CD4-positive, CD25-positive, alpha-beta regulatory T cell (primary cell): ENCODE results near the gene SVIL. TPM values are rescaled to one million over a fixed set of nuclear protein-coding genes. Genes with fewer than 3 reads are reported as not detected.
"Not testable (repeated sequence)": the region's sequence is repeated elsewhere in the genome, so short reads cannot be mapped to it uniquely, and the experiment has no call there.

Source experiments
- ATAC-seq, 2 donors: fragments of 150-1000 bp; cut with Tn5 transposase; one replicate each; pipeline ENCODE4 v1.10.0; 2021; ENCODE audit warnings: low read depth in 2 of 2, moderate number of reproducible peaks in 2 of 2, moderate library complexity in 1 of 2
- DNase-seq, 3 donors: peaks; one replicate each; pipeline versions ENCODE4 v3.0.0 to v3.0.0-alpha.2; 2012 to 2022; ENCODE audit warnings: mixed read lengths in 1 of 3
- H3K27ac ChIP-seq: one replicate; pipeline ENCODE4 v1.7.0; 2013; ENCODE audit warnings: mild to moderate bottlenecking, low read length; ENCODE audit not compliant: insufficient read depth, poor library complexity, severe bottlenecking
- H3K27me3 ChIP-seq: one replicate; pipeline ENCODE4 v1.7.0; 2013; ENCODE audit warnings: low read length; ENCODE audit not compliant: control insufficient read depth, insufficient read depth
- H3K36me3 ChIP-seq: one replicate; pipeline ENCODE4 v1.7.0; 2013; ENCODE audit warnings: mild to moderate bottlenecking, low read length, moderate library complexity; ENCODE audit not compliant: control insufficient read depth, insufficient read depth
- H3K4me1 ChIP-seq: 2 replicates; pipeline ENCODE4 v1.7.0; 2013; ENCODE audit warnings: mild to moderate bottlenecking, low read length; ENCODE audit not compliant: insufficient read depth, control insufficient read depth, poor library complexity, severe bottlenecking
- H3K4me3 ChIP-seq: one replicate; pipeline ENCODE4 v1.7.0; 2013; ENCODE audit warnings: low read depth, mild to moderate bottlenecking, low read length, moderate library complexity
- H3K9me3 ChIP-seq, 2 experiments: 1 replicate in 1 of 2; 2 replicates in 1 of 2; pipeline ENCODE4 v1.7.0; 2013; ENCODE audit warnings: low read length in 2 of 2, mild to moderate bottlenecking in 1 of 2, moderate library complexity in 1 of 2; ENCODE audit not compliant: control insufficient read depth in 2 of 2
- H3K27ac Mint-ChIP-seq, 3 donors: one replicate each; pipeline ENCODE4 v1.8.0; 2020 to 2022; ENCODE audit warnings: mild to moderate bottlenecking in 3 of 3, mixed read lengths in 3 of 3, moderate library complexity in 2 of 3
- H3K27me3 Mint-ChIP-seq: one replicate; pipeline ENCODE4 v1.8.0; 2022; ENCODE audit warnings: mild to moderate bottlenecking, mixed read lengths
- H3K36me3 Mint-ChIP-seq: one replicate; pipeline ENCODE4 v1.8.0; 2020; ENCODE audit warnings: mixed read lengths
- H3K4me1 Mint-ChIP-seq, 4 donors: one replicate each; pipeline ENCODE4 v1.8.0; 2020 to 2022; ENCODE audit warnings: mixed read lengths in 4 of 4, mild to moderate bottlenecking in 1 of 4
- H3K4me3 Mint-ChIP-seq, 4 donors: one replicate each; pipeline ENCODE4 v1.8.0; 2020 to 2022; ENCODE audit warnings: mild to moderate bottlenecking in 4 of 4, mixed read lengths in 4 of 4, moderate library complexity in 3 of 4
- H3K9me3 Mint-ChIP-seq, 7 donors: one replicate each; pipeline ENCODE4 v1.8.0; 2020 to 2022; ENCODE audit warnings: mixed read lengths in 7 of 7, mild to moderate bottlenecking in 3 of 7, moderate library complexity in 2 of 7
- polyA plus RNA-seq, 4 donors: library from polyadenylated mRNA; unstranded; fragments of 300-500 nt; fragmentation: Illumina TruSeq; gene quantifications; one replicate each; pipeline ENCODE4 v1.2.3, GENCODE V29; 2021
- total RNA-seq: library from RNA; stranded (reverse); gene quantifications from one replicate; pipeline ENCODE4 v1.2.3, GENCODE V29; 2022

The SVIL gene
- total and polyA plus RNA-seq, 5 donors from 2014 or later: 0.49 to 12.3 (median 3.8) TPM

DNA sequence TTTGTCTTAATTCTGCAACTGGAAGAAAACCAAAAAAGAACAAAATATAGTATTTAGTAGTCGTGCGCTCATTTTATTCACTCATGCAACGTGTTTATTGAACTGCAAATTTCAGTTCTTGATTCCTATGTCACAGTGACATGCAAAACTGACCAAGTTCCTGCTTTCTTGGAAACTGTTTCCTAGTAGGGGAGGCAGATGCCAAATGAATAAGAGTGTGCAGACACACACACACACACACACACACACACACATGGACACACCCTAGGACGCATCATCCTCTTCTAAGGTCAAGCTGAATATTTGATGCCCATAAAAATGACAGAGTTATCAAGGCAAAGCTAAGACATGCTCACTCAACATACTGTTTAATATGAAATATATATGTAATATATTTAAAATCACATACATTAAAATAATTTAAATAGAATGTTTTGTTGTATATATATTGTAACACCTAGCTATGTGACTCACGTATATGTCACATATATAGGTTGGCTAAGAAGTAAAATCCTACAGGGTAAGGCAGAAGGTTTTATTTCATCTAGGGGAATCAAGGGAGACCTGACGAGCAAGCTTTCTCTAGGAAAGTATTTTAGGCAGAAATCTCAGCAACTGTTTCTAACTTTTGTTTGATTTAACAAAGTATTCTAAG, 79.6 kb downstream of the SVIL start:
- Mint-ChIP-seq H3K27ac (no peak overlapping the region), H3K27me3 (no peaks in the 10 kb centered on the region), H3K9me3 (no peaks in the 10 kb centered on the region), H3K4me3 (no peak overlapping the region), H3K4me1 (peaks cover 0 to 2% (median under 1%) of the 10 kb centered on the region in 4 donors), H3K36me3 (peaks cover 22% of the 10 kb centered on the region)
- DNase-seq: peak in 1 of 3 donors; percentile 25
- H3K27ac ChIP-seq: no peak overlapping the region
- H3K9me3 ChIP-seq: no peaks in the 10 kb centered on the region
- peaks cover 16% of the 10 kb centered on the region for H3K36me3 ChIP-seq
- ATAC-seq: no peak
- no peaks in the 10 kb centered on the region for H3K4me1 ChIP-seq
- H3K27me3 ChIP-seq: no peaks in the 10 kb centered on the region
- no peak overlapping the region for H3K4me3 ChIP-seq

DNA sequence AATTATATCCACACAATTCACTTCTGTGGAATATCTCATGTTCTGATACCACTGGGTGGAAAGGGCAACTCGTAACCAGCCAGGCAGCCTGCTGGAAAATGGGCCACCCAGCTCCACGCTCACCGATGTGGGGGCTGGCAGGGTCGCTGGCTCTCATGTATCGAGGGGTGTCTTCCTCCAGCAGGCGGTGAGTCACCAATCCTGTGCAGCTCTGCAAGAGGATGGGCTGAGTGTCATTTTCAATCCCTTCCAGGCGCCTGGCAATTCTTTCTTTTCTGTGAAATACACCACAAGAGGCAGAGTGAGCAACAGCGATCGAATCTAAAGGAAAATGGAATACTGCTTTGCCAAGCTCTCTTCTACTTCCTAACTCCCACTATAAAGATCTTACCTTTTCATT, 80.1 kb downstream of the SVIL start:
- Mint-ChIP-seq H3K36me3 (peaks cover 26% of the 10 kb centered on the region), H3K4me1 (peaks cover 0 to 2% (median 0%) of the 10 kb centered on the region in 4 donors), H3K4me3 (no peak overlapping the region), H3K27ac (no peak overlapping the region), H3K27me3 (no peaks in the 10 kb centered on the region), H3K9me3 (no peaks in the 10 kb centered on the region)
- Histone ChIP-seq H3K9me3 (no peaks in the 10 kb centered on the region), H3K4me3 (no peak overlapping the region), H3K36me3 (peaks cover 19% of the 10 kb centered on the region), H3K27me3 (no peaks in the 10 kb centered on the region), H3K4me1 (no peaks in the 10 kb centered on the region), H3K27ac (no peak overlapping the region)
- DNase-seq (no peak), ATAC-seq (no peak)

- H3K27ac ChIP-seq: no peak overlapping the region
- peaks cover 26% of the 10 kb centered on the region for H3K36me3 Mint-ChIP-seq
Observed at GRCh38 chr10:29553544-29554250, 81.1 kb downstream of the SVIL start.

GRCh38 chr10:29553116-29553515, 81.7 kb downstream of the SVIL start:
- not testable (repeated sequence) for H3K27me3 ChIP-seq, H3K4me1 Mint-ChIP-seq, H3K27ac Mint-ChIP-seq, H3K4me1 ChIP-seq, H3K4me3 ChIP-seq, H3K9me3 ChIP-seq, ATAC-seq, H3K4me3 Mint-ChIP-seq, H3K9me3 Mint-ChIP-seq, H3K27ac ChIP-seq, DNase-seq, H3K27me3 Mint-ChIP-seq
- peaks cover 26% of the 10 kb centered on the region for H3K36me3 Mint-ChIP-seq
- peaks cover 19% of the 10 kb centered on the region for H3K36me3 ChIP-seq

More at GRCh38 chr10:29553544-29554250, 81.1 kb downstream of the SVIL start:
- Histone ChIP-seq H3K9me3 (no peaks in the 10 kb centered on the region), H3K36me3 (peaks cover 19% of the 10 kb centered on the region), H3K4me3 (no peak overlapping the region), H3K27me3 (no peaks in the 10 kb centered on the region), H3K4me1 (no peaks in the 10 kb centered on the region)
- Mint-ChIP-seq H3K4me1 (peaks cover 0 to 2% (median under 1%) of the 10 kb centered on the region in 4 donors), H3K27ac (no peak overlapping the region), H3K9me3 (no peaks in the 10 kb centered on the region), H3K4me3 (no peak overlapping the region), H3K27me3 (no peaks in the 10 kb centered on the region)
- no peak for ATAC-seq
- no peak for DNase-seq

DNA sequence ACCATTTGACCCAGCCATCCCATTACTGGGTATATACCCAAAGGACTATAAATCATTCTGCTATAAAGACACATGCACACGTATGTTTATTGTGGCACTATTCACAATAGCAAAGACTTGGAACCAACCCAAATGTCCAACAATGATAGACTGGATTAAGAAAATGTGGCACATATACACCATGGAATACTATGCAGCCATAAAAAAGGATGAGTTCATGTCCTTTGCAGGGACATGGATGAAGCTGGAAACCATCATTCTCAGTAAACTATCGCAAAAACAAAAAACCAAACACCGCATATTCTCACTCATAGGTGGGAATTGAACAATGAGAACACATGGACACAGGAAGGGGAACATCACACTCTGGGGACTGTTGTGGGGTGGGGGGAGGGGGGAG, 85.3 kb downstream of the SVIL start:
- peaks cover 19% of the 10 kb centered on the region for H3K36me3 ChIP-seq
- DNase-seq, H3K9me3 ChIP-seq, H3K27me3 Mint-ChIP-seq, ATAC-seq, H3K27ac ChIP-seq, H3K4me1 ChIP-seq, H3K27me3 ChIP-seq, H3K4me3 Mint-ChIP-seq, H3K9me3 Mint-ChIP-seq, H3K27ac Mint-ChIP-seq, H3K4me3 ChIP-seq: not testable (repeated sequence)
- Mint-ChIP-seq H3K4me1 (peaks cover 3 to 17% (median 7%) of the 10 kb centered on the region in 4 donors), H3K36me3 (peaks cover 21% of the 10 kb centered on the region)

- Histone ChIP-seq H3K27ac (no peak overlapping the region), H3K36me3 (peaks cover 16% of the 10 kb centered on the region), H3K9me3 (no peaks in the 10 kb centered on the region), H3K27me3 (no peaks in the 10 kb centered on the region), H3K4me1 (no peaks in the 10 kb centered on the region), H3K4me3 (no peak overlapping the region)
- ATAC-seq: no peak
- H3K27ac Mint-ChIP-seq: peak overlapping the region in 1 of 3 donors; percentile 11
- H3K27me3 Mint-ChIP-seq: no peaks in the 10 kb centered on the region
- DNase-seq: no peak
- H3K4me1 Mint-ChIP-seq: peaks cover 3 to 20% (median 7%) of the 10 kb centered on the region in 4 donors
- H3K36me3 Mint-ChIP-seq: peaks cover 16% of the 10 kb centered on the region
- no peak overlapping the region for H3K4me3 Mint-ChIP-seq
- H3K9me3 Mint-ChIP-seq: no peaks in the 10 kb centered on the region
Observed at GRCh38 chr10:29546773-29547313, 87.9 kb downstream of the SVIL start.

DNA sequence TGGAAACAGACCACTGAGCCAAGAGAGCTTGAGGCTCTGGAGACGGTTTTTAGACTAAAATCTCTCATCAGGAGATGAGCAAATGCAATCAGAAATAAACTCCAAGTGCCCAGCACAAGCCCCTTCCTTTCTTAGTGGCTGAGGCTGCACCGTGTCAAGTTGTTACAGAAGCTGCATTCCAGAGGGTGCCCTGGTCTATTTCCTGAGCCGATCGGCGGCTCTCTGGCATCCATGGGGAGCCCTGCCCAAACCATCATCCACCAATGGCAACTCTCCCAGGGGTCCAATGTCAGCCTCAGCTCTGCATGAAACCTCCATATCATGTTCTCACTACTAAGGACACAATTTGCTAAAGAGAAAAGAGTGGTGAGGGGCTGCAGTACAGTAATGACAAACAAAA, 89.6 kb downstream of the SVIL start:
- H3K27ac Mint-ChIP-seq: no peak overlapping the region
- ATAC-seq: no peak
- Histone ChIP-seq H3K4me3 (no peak overlapping the region), H3K4me1 (no peaks in the 10 kb centered on the region), H3K9me3 (no peaks in the 10 kb centered on the region), H3K27me3 (no peaks in the 10 kb centered on the region), H3K27ac (no peak overlapping the region), H3K36me3 (peaks cover 2% of the 10 kb centered on the region)
- peaks cover 3 to 20% (median 7%) of the 10 kb centered on the region in 4 donors for H3K4me1 Mint-ChIP-seq
- H3K9me3 Mint-ChIP-seq: no peaks in the 10 kb centered on the region
- H3K36me3 Mint-ChIP-seq: peaks cover 15% of the 10 kb centered on the region
- DNase-seq: no peak
- H3K27me3 Mint-ChIP-seq: no peaks in the 10 kb centered on the region
- no peak overlapping the region for H3K4me3 Mint-ChIP-seq
